Mucosa of stomach (tissue), 1 donor: ENCODE measurements around the gene LDLRAD4.

Experiments
- H3K27me3 ChIP-seq: one replicate; pipeline ENCODE4 v1.7.0; 2013; ENCODE audit warnings: mild to moderate bottlenecking, low read length; ENCODE audit not compliant: control insufficient read depth, insufficient read depth
- H3K36me3 ChIP-seq: one replicate; pipeline ENCODE4 v1.7.0; 2013; ENCODE audit warnings: low read length; ENCODE audit not compliant: control insufficient read depth, insufficient read depth
- H3K4me1 ChIP-seq: one replicate; pipeline ENCODE4 v1.7.0; 2013; ENCODE audit warnings: mild to moderate bottlenecking, low read length; ENCODE audit not compliant: control insufficient read depth, insufficient read depth
- H3K4me3 ChIP-seq: one replicate; pipeline ENCODE4 v1.7.0; 2013; ENCODE audit warnings: low read length
- H3K9ac ChIP-seq: one replicate; pipeline ENCODE4 v1.7.0; 2013; ENCODE audit warnings: mild to moderate bottlenecking, low read length, moderate library complexity
- H3K9me3 ChIP-seq: one replicate; pipeline ENCODE4 v1.7.0; 2013; ENCODE audit warnings: mild to moderate bottlenecking, low read length, moderate library complexity; ENCODE audit not compliant: control insufficient read depth
- donor health status: Pancreatic carcinoma.

Gene LDLRAD4

GRCh38 chr18:13233787-13234783 is 15.5 kb downstream of the LDLRAD4 start:
- no peaks in the 10 kb centered on the region for H3K9me3 ChIP-seq
- H3K27me3 ChIP-seq, result no peaks in the 10 kb centered on the region
- H3K4me1 ChIP-seq, result no peaks in the 10 kb centered on the region
- no peak overlapping the region for H3K9ac ChIP-seq
- no peaks in the 10 kb centered on the region for H3K36me3 ChIP-seq
- H3K4me3 ChIP-seq, result no peak overlapping the region

GRCh38 chr18:13235421-13235831 is 16.9 kb downstream of the LDLRAD4 start:
- Histone ChIP-seq H3K4me1 (no peaks in the 10 kb centered on the region), H3K36me3 (no peaks in the 10 kb centered on the region), H3K9ac (no peak overlapping the region), H3K27me3 (no peaks in the 10 kb centered on the region), H3K9me3 (no peaks in the 10 kb centered on the region), H3K4me3 (no peak overlapping the region)

- Histone ChIP-seq H3K4me1 (no peaks in the 10 kb centered on the region), H3K4me3 (no peak overlapping the region), H3K36me3 (no peaks in the 10 kb centered on the region), H3K9ac (no peak overlapping the region), H3K27me3 (no peaks in the 10 kb centered on the region), H3K9me3 (no peaks in the 10 kb centered on the region)
These were observed 17.4 kb downstream of the LDLRAD4 start for GRCh38 chr18:13235981-13236380.

- Histone ChIP-seq H3K9me3 (no peaks in the 10 kb centered on the region), H3K4me3 (no peak overlapping the region), H3K27me3 (no peaks in the 10 kb centered on the region), H3K4me1 (no peaks in the 10 kb centered on the region), H3K36me3 (no peaks in the 10 kb centered on the region), H3K9ac (no peak overlapping the region)
These were observed 17.9 kb downstream of the LDLRAD4 start for GRCh38 chr18:13236411-13236810.

- Histone ChIP-seq H3K36me3 (no peaks in the 10 kb centered on the region), H3K27me3 (no peaks in the 10 kb centered on the region), H3K4me1 (no peaks in the 10 kb centered on the region), H3K9me3 (no peaks in the 10 kb centered on the region), H3K9ac (no peak overlapping the region), H3K4me3 (no peak overlapping the region)
These were observed 18.5 kb downstream of the LDLRAD4 start for GRCh38 chr18:13237073-13237472.

- Histone ChIP-seq H3K36me3 (no peaks in the 10 kb centered on the region), H3K9me3 (no peaks in the 10 kb centered on the region), H3K27me3 (no peaks in the 10 kb centered on the region), H3K4me3 (no peak overlapping the region), H3K9ac (no peak overlapping the region), H3K4me1 (no peaks in the 10 kb centered on the region)
These were observed 19.1 kb downstream of the LDLRAD4 start for GRCh38 chr18:13237641-13238040.

- Histone ChIP-seq H3K27me3 (no peaks in the 10 kb centered on the region), H3K4me3 (no peak overlapping the region), H3K9ac (no peak overlapping the region), H3K4me1 (no peaks in the 10 kb centered on the region), H3K9me3 (no peaks in the 10 kb centered on the region), H3K36me3 (no peaks in the 10 kb centered on the region)
These were observed 20.8 kb downstream of the LDLRAD4 start for GRCh38 chr18:13239171-13239956.

- no peaks in the 10 kb centered on the region for H3K36me3 ChIP-seq
- no peak overlapping the region for H3K4me3 ChIP-seq
- H3K4me1 ChIP-seq, result no peaks in the 10 kb centered on the region
- no peaks in the 10 kb centered on the region for H3K9me3 ChIP-seq
- no peaks in the 10 kb centered on the region for H3K27me3 ChIP-seq
- no peak overlapping the region for H3K9ac ChIP-seq
These were observed 21.6 kb downstream of the LDLRAD4 start for GRCh38 chr18:13240060-13240725.

GRCh38 chr18:13241083-13241892 is 22.7 kb downstream of the LDLRAD4 start:
- no peaks in the 10 kb centered on the region for H3K27me3 ChIP-seq

GRCh38 chr18:13241893-13242175 is 23.3 kb downstream of the LDLRAD4 start:
- H3K36me3 ChIP-seq, result no peaks in the 10 kb centered on the region
- no peaks in the 10 kb centered on the region for H3K9me3 ChIP-seq
- no peaks in the 10 kb centered on the region for H3K27me3 ChIP-seq
- H3K4me1 ChIP-seq, result no peaks in the 10 kb centered on the region
- H3K4me3 ChIP-seq, result no peak overlapping the region
- no peak overlapping the region for H3K9ac ChIP-seq

More at GRCh38 chr18:13241083-13241892, 22.7 kb downstream of the LDLRAD4 start:
- H3K9me3 ChIP-seq, result no peaks in the 10 kb centered on the region
- no peak overlapping the region for H3K4me3 ChIP-seq
- no peaks in the 10 kb centered on the region for H3K4me1 ChIP-seq
- H3K9ac ChIP-seq, result no peak overlapping the region
- H3K36me3 ChIP-seq, result no peaks in the 10 kb centered on the region

GRCh38 chr18:13242797-13243196 is 24.2 kb downstream of the LDLRAD4 start:
- no peaks in the 10 kb centered on the region for H3K9me3 ChIP-seq
- no peak overlapping the region for H3K9ac ChIP-seq
- H3K4me1 ChIP-seq, result no peaks in the 10 kb centered on the region
- H3K4me3 ChIP-seq, result no peak overlapping the region
- H3K27me3 ChIP-seq, result no peaks in the 10 kb centered on the region
- H3K36me3 ChIP-seq, result no peaks in the 10 kb centered on the region
